Measurements from ENCODE around the gene ENPP1.
A peak's percentile ranks its signal among the peaks of the same experiment; 100 is the strongest.
"Not testable (repeated sequence)": the region's sequence is repeated elsewhere in the genome, so short reads cannot be mapped to it uniquely, and the experiment has no call there.

Gene ENPP1

GRCh38 chr6:131911951-131912350 lies 104.1 kb downstream of the ENPP1 start:
- DNase-seq (ENCODE audit: low read depth in 2 of 3, low spot score in 1 of 3) = no peak

DNA sequence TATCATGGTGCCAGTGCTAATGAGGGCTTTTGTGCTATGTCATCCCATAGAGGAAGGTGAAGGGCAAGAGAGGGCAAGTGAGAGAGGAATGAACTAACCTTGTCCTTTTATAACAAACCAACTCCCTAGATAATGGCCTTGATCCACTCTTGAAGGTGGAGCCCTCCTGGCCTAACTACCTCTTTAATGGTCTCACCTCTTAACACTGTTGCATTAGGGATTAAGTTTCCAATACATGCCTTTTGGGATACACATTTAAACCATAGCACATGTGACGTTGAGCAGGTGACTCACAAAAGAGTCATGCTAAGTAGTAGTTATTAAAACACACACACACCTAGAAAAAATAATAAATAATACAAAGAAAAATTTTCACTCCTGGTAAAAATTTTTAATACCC lies 106.4 kb downstream of the ENPP1 start:
- no peak for DNase-seq (ENCODE audit: low read depth in 2 of 3, low spot score in 1 of 3)

GRCh38 chr6:131914967-131915751 lies 107.3 kb downstream of the ENPP1 start:
- DNase-seq (ENCODE audit: low read depth in 2 of 3, low spot score in 1 of 3) = peak in 2 of 3 donors; percentile 37 to 49

GRCh38 chr6:131916091-131916796 lies 108.4 kb downstream of the ENPP1 start:
- not testable (repeated sequence) for DNase-seq (ENCODE audit: low read depth in 2 of 3, low spot score in 1 of 3)

DNA sequence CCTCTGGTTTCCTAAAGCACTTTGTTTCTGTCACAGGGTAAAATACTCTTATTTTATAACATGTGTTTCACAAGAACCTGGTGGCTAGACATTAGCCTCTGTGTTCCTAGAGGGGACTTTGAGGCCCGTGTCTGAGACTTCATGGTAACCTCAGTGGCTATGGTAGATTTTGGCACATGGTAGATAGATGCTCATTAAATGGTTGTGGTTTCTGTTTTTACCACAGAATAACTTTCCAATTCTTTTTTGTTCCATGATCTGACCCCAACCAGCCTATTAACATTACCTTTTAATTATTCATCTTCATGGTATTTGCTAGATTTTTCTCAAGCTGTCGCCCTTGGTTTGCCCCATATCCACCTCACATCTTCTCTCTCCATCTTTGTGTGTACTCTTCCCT lies 109.0 kb downstream of the ENPP1 start:
- DNase-seq (ENCODE audit: low read depth in 2 of 3, low spot score in 1 of 3) = no peak

- no peak for DNase-seq (ENCODE audit: low read depth in 2 of 3, low spot score in 1 of 3)
Measured at GRCh38 chr6:131917318-131917717, 109.5 kb downstream of the ENPP1 start.

- no peak for DNase-seq (ENCODE audit: low read depth in 2 of 3, low spot score in 1 of 3)
Measured at GRCh38 chr6:131917763-131918649, 110.2 kb downstream of the ENPP1 start.

DNA sequence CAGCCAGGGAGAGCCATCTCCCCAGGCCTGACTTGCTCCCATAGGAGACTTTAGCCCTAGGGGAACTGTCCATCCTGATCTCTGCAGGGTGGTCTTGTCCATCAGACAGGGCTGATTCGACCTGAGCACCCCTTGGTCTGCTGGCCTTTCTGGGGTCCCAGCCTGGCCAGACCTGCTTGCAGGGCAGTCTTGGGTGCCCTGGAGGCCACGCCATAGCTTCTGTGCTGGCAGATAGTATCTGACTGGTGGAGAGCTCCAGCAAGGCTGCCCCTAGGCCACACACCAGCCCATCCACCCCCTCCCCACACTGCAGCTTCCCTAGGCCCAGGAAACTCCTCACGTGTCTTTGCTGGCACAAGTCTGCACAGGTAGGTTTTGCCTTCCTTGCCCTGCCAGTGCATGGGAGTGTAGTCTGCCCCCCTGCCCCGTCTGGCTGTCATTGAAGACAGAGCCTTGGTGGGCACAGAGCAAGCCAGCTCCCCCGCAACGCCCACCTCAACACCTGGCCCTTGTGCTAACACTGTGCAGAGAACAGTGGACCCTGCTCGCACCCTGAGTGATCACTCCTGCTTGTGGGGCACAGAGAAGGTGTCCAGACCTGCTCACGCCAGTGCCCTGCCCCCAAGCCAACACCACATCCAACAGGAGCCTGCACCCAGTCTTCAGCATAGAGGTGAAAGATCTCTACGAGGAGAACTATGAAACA lies 111.0 kb downstream of the ENPP1 start:
- DNase-seq (ENCODE audit: low read depth in 2 of 3, low spot score in 1 of 3) = no peak

- DNase-seq (ENCODE audit: low read depth in 2 of 3, low spot score in 1 of 3) = no peak
Measured at GRCh38 chr6:131920656-131921055, 112.8 kb downstream of the ENPP1 start.

GRCh38 chr6:131923356-131923755 lies 115.5 kb downstream of the ENPP1 start:
- peak; percentile 18 to 57 (median 38) for DNase-seq (ENCODE audit: low read depth in 2 of 3, low spot score in 1 of 3)

- DNase-seq (ENCODE audit: low read depth in 2 of 3, low spot score in 1 of 3) = no peak
Measured at GRCh38 chr6:131924881-131925474, 117.2 kb downstream of the ENPP1 start.

GRCh38 chr6:131929264-131929663 lies 121.4 kb downstream of the ENPP1 start:
- DNase-seq (ENCODE audit: low read depth in 2 of 3, low spot score in 1 of 3) = no peak

DNA sequence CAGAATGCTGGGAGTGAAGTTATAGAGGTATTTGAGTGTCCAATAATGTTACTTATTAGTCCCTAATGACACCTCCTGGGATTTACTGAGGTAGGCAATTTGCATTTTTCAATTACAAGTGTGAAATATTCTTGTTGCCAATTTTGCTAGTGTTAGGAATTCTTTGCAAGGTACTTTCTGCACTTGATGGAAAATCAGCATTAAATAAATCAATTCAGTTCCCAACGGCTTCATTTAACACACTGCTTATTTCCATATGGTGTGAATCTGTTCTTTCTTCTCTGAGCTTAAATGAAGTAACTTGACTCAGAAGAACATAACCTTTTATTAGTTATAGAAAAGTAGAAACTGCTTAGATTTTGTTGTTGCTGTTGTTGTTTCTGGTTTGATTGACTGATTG lies 122.2 kb downstream of the ENPP1 start:
- DNase-seq (ENCODE audit: low read depth in 2 of 3, low spot score in 1 of 3) = no peak

DNA sequence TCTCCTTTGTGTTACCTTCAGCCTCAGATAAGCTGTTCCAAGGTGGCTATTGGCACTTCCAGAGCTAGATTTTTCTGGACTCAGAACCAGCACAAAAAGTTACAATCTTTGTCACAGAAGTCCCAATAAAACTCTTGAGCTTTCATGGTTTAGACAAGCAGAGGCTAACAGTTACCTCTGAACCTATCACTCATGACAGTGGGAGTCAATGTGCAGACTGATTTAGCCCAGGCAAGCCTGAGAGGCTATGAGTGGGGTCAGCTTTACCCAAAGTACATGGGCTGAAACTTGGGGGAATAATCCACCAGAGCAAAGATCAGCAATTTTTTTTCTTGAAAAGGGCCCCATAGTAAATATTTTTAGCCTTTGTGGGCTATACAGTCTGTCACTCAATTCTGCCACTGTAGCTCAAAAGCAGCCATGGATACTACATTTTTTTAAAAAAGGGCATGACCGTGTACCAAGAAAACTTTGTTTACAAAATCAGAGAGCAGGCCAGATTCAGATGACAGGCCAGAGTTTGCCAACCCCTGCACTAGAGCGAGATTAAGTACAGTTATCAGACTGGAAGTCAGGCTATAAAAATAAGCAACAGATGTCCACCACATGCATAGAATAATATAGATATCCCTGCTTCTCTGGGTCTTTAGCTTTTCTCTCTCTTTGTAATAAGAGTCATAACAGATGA lies 123.4 kb downstream of the ENPP1 start:
- no peak for DNase-seq (ENCODE audit: low read depth in 2 of 3, low spot score in 1 of 3)

- no peak for DNase-seq (ENCODE audit: low read depth in 2 of 3, low spot score in 1 of 3)
Measured at GRCh38 chr6:131936156-131936555, 128.3 kb downstream of the ENPP1 start.

DNA sequence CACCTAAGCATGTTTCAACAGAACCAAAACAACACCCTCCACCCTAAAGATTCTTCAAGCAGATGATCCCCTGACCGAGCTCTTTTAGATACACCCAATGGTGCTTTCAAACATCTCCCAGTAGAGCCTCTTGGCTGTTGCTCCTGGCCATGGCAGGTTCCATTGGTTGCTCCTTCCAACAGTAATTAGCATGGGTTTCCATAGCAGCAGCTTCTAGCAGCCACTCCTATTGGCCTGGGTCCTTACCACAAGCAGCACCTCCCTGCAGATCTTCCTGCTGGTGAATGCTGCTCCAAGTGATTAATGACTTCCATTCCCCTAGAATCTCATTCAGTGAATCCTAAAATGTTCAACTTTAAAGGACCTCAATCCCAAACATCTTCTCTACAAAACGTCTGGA lies 129.4 kb downstream of the ENPP1 start:
- no peak for DNase-seq (ENCODE audit: low read depth in 2 of 3, low spot score in 1 of 3)

GRCh38 chr6:131937703-131938631 lies 130.1 kb downstream of the ENPP1 start:
- no peak for DNase-seq (ENCODE audit: low read depth in 2 of 3, low spot score in 1 of 3)

Measured in stimulated activated CD4-positive, alpha-beta T cell treated with anti-CD3 and anti-CD28 coated beads, Interleukin-12 subunit alpha, Interleukin-12 subunit beta, amount 100 ng/mL, for 48 hours (primary cell).